Activated CD4-positive, alpha-beta memory T cell treated with anti-CD3 and anti-CD28 coated beads, Interleukin-2, amount 10 ng/mL, durations not matched to agents 7 days and 5 days (primary cell): ENCODE measurements around the gene GPNMB. TPM values are rescaled to one million over a fixed set of nuclear protein-coding genes. Genes with fewer than 3 reads are reported as not detected.
"Not testable (repeated sequence)": the region's sequence is repeated elsewhere in the genome, so short reads cannot be mapped to it uniquely, and the experiment has no call there.

Experiments used
- CTCF ChIA-PET: fragments of 350-600 bp; sonication (Branson Sonifier 250); formaldehyde crosslinking; loops from one replicate; lab custom pipeline; 2021; ENCODE audit warnings: antibody characterized with exemption, inconsistent platforms; lab: Charles Lee
- POLR2A ChIA-PET: fragments of 350-600 bp; sonication (Branson Sonifier 250); formaldehyde crosslinking; loops from one replicate; lab custom pipeline; 2021; ENCODE audit warnings: antibody characterized with exemption; lab: Charles Lee
- DNase-seq: peaks from one replicate; pipeline ENCODE4 v3.0.0-alpha.2; 2020
- H3K27ac Mint-ChIP-seq: one replicate; pipeline ENCODE4 v1.8.0; 2021; ENCODE audit warnings: mild to moderate bottlenecking, mixed read lengths
- H3K27me3 Mint-ChIP-seq: one replicate; pipeline ENCODE4 v1.8.0; 2021; ENCODE audit warnings: mixed read lengths
- H3K36me3 Mint-ChIP-seq: one replicate; pipeline ENCODE4 v1.8.0; 2021; ENCODE audit warnings: low read depth, mixed read lengths
- H3K4me1 Mint-ChIP-seq: one replicate; pipeline ENCODE4 v1.8.0; 2021; ENCODE audit warnings: mixed read lengths
- H3K4me3 Mint-ChIP-seq: one replicate; pipeline ENCODE4 v1.8.0; 2021; ENCODE audit warnings: mild to moderate bottlenecking, mixed read lengths
- H3K9me3 Mint-ChIP-seq: one replicate; pipeline ENCODE4 v1.8.0; 2021; ENCODE audit warnings: mixed read lengths
- total RNA-seq, 2 experiments: library from RNA; stranded (reverse); gene quantifications; one replicate each; pipeline ENCODE4 v1.2.3, GENCODE V29; 2021

Gene GPNMB
- total RNA-seq, 2 experiments from 2014 or later: 0.28 to 0.38 TPM

DNA sequence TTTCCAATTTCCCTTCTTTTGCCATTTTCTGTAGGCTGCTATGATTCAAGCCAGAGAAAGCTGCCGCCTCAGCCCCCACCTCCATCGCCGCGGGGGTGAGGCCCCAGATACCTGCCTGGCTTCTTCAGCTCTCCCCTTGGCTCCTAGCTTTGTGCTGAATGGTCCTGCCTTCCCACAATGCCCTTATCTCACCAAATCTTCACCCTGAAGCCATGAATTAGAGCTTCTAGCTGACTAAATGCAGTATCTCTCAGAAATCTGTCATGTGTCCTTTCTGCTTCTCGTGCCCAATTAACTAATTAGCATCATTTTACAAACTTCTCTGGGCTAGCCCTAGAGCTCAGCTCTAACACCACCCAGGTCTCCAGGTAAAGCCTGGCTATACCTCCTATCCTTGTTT lies 32.2 kb upstream of the GPNMB start:
- peaks cover 12% of the 10 kb centered on the region for H3K27me3 Mint-ChIP-seq
- H3K36me3 Mint-ChIP-seq: no peaks in the 10 kb centered on the region
- H3K4me1 Mint-ChIP-seq: no peaks in the 10 kb centered on the region
- POLR2A ChIA-PET: no interaction called here
- H3K4me3 Mint-ChIP-seq: no peak overlapping the region
- CTCF ChIA-PET: interaction anchor here (0.6 kb wide), 1 partner anchor 91 kb away, joined by 3 read pairs; no protein-coding TSS in a partner anchor
- no peaks in the 10 kb centered on the region for H3K9me3 Mint-ChIP-seq
- no peak for DNase-seq
- no peak overlapping the region for H3K27ac Mint-ChIP-seq

DNA sequence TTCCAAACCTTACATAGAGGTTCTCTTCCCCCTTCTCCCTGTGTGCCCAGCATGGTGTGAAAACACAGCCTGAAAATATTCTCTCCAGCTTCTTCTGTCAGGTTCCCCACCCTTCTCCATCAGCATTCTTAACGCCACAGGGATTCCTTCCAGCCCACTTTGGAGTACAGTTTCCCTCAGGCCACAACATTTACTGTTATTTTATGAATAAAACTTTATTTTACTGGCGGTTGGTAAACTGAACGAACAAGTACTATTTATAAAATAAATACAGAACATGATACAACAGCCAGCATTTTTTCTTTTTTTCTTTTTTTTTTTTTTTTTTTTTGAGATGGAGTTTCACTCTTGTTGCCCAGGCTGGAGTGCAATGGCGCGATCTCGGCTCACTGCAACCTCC lies 31.6 kb upstream of the GPNMB start:
- ChIA-PET POLR2A (no interaction called here), CTCF (interaction anchor here (0.6 kb wide), 1 partner anchor 91 kb away, joined by 3 read pairs; no protein-coding TSS in a partner anchor)
- Mint-ChIP-seq H3K4me3 (no peak overlapping the region), H3K4me1 (no peaks in the 10 kb centered on the region), H3K36me3 (no peaks in the 10 kb centered on the region), H3K27ac (no peak overlapping the region), H3K9me3 (no peaks in the 10 kb centered on the region), H3K27me3 (peaks cover 12% of the 10 kb centered on the region)
- no peak for DNase-seq

- Mint-ChIP-seq H3K9me3 (no peaks in the 10 kb centered on the region), H3K4me3 (no peak overlapping the region), H3K27me3 (peaks cover 16% of the 10 kb centered on the region), H3K27ac (no peak overlapping the region), H3K36me3 (no peaks in the 10 kb centered on the region), H3K4me1 (no peaks in the 10 kb centered on the region)
- CTCF ChIA-PET: interaction anchor here (1.1 kb wide), 1 partner anchor 130 kb away, joined by 3 read pairs; no protein-coding TSS in a partner anchor
- no peak for DNase-seq
- POLR2A ChIA-PET: no interaction called here
Observed at GRCh38 chr7:23216021-23216420, 30.6 kb upstream of the GPNMB start.

DNA sequence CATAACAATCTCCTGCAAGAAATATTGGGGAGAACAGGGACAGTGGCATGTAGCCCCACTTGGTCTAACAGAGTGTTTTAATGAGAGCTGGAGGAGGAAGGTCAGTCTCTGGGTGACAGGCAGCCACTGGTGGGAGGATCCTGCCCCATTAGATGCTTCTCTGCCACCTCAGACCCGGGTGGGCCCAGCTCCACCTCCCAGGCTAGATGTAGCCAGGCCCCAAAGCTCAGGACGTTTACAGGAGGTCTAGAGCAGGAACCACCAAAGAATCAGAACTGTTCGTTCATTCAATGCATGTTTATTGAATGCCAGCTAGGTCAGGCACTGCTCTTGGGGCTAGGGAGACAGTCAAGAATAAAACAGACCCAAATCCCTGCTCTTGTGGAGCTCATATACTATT lies 28.4 kb upstream of the GPNMB start:
- POLR2A ChIA-PET: no interaction called here
- H3K27me3 Mint-ChIP-seq: peaks cover 16% of the 10 kb centered on the region
- DNase-seq: no peak
- H3K27ac Mint-ChIP-seq: no peak overlapping the region
- CTCF ChIA-PET: no interaction called here
- no peaks in the 10 kb centered on the region for H3K4me1 Mint-ChIP-seq
- H3K36me3 Mint-ChIP-seq: no peaks in the 10 kb centered on the region
- H3K9me3 Mint-ChIP-seq: no peaks in the 10 kb centered on the region
- no peak overlapping the region for H3K4me3 Mint-ChIP-seq

GRCh38 chr7:23220690-23221305 lies 25.8 kb upstream of the GPNMB start:
- no peak for DNase-seq
- H3K9me3 Mint-ChIP-seq: no peaks in the 10 kb centered on the region
- ChIA-PET CTCF (no interaction called here), POLR2A (no interaction called here)
- H3K36me3 Mint-ChIP-seq: no peaks in the 10 kb centered on the region
- no peak overlapping the region for H3K27ac Mint-ChIP-seq
- H3K4me3 Mint-ChIP-seq: no peak overlapping the region
- peaks cover 22% of the 10 kb centered on the region for H3K27me3 Mint-ChIP-seq
- H3K4me1 Mint-ChIP-seq: no peaks in the 10 kb centered on the region

DNA sequence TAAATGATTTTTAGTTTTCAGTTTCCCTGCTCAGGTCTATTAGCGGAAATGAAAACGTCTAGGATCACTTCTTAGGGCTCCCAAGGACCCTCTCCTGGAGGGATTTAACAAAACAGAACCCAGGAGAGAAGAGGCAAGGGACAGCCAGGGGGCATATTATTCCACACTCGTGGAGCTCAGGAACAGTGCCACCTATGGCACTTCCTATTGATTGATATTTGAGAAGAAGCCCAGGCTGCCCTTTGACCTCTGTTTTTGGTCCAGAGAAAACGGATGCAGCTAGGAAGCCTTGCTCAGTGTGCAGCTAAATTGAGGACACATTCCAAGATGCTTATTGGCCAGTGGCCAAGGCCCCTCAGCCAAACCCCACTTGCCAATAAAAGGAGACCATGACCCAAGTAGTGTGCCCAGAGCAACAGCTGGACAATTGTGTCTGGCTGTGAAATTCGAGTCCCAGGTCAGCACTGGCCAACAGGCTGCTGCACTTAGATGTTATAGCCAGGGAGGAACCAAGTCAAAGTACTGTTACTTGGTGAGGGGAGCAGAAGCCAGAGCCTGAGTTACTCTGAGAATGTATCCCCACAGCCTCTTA lies 24.0 kb upstream of the GPNMB start:
- POLR2A ChIA-PET: no interaction called here
- DNase-seq: no peak
- Mint-ChIP-seq H3K4me3 (no peak overlapping the region), H3K9me3 (no peaks in the 10 kb centered on the region), H3K27me3 (peaks cover 19% of the 10 kb centered on the region), H3K4me1 (no peaks in the 10 kb centered on the region), H3K27ac (no peak overlapping the region), H3K36me3 (no peaks in the 10 kb centered on the region)
- CTCF ChIA-PET: no interaction called here

- CTCF ChIA-PET, H3K27ac Mint-ChIP-seq, POLR2A ChIA-PET, H3K4me1 Mint-ChIP-seq, H3K4me3 Mint-ChIP-seq, DNase-seq, H3K36me3 Mint-ChIP-seq, H3K9me3 Mint-ChIP-seq: not testable (repeated sequence)
- peaks cover 14% of the 10 kb centered on the region for H3K27me3 Mint-ChIP-seq
Observed at GRCh38 chr7:23224364-23224763, 22.2 kb upstream of the GPNMB start.

DNA sequence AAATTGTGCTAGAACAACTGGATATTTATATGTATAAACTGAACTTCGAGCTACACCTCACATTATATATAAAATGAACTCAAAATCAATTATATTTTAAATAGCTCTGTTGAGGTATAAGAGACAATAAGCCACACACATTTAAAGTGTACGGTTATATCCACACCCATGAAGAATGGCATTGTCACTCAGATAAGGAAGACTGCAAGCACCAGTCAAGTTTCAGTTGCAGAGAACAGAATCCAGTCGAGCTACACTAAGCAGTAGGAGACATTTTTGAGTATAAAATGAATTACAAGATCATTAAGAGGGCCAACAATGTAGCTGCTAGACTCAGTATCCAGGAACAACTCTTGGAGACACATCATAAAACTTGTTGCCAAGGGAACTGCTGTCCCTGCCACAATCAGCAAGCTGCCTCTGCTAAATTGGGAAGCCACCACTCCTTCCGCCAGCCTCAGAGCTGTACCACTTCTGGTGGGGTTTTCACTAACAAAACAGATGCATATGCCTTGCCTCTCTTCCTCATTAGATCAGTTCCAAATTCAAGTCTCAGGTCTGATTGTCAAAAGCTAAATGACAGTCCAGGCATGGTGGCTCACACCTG lies 19.6 kb upstream of the GPNMB start:
- Mint-ChIP-seq H3K27ac (no peak overlapping the region), H3K4me3 (no peak overlapping the region), H3K27me3 (peaks cover 10% of the 10 kb centered on the region), H3K36me3 (no peaks in the 10 kb centered on the region), H3K9me3 (no peaks in the 10 kb centered on the region), H3K4me1 (no peaks in the 10 kb centered on the region)
- POLR2A ChIA-PET: no interaction called here
- no peak for DNase-seq
- CTCF ChIA-PET: interaction anchor here (1.2 kb wide), 2 partner anchors 37 to 141 kb away, joined by 3 read pairs; no protein-coding TSS in a partner anchor

DNA sequence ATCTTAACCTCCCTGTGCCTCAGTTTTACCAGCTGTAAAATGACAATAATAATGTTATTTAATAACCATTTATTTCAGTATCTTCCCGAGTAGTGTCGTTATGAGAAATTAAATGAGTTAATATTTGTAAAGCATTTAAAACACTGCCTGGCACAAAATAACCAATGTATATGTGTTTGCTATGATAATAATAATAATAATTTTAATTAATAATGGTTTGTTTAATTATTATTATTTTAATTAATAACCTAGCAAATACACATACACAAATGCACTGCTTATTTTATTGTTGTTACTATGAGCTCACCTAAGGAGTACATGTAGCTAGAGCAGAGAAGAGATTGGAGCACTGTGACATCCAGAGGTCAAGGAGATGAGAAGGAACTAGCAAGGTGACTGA lies 18.2 kb upstream of the GPNMB start:
- POLR2A ChIA-PET: no interaction called here
- no peaks in the 10 kb centered on the region for H3K36me3 Mint-ChIP-seq
- H3K27ac Mint-ChIP-seq: no peak overlapping the region
- no peak overlapping the region for H3K4me3 Mint-ChIP-seq
- peaks cover 5% of the 10 kb centered on the region for H3K27me3 Mint-ChIP-seq
- DNase-seq: no peak
- no peaks in the 10 kb centered on the region for H3K4me1 Mint-ChIP-seq
- CTCF ChIA-PET: no interaction called here
- H3K9me3 Mint-ChIP-seq: no peaks in the 10 kb centered on the region

DNA sequence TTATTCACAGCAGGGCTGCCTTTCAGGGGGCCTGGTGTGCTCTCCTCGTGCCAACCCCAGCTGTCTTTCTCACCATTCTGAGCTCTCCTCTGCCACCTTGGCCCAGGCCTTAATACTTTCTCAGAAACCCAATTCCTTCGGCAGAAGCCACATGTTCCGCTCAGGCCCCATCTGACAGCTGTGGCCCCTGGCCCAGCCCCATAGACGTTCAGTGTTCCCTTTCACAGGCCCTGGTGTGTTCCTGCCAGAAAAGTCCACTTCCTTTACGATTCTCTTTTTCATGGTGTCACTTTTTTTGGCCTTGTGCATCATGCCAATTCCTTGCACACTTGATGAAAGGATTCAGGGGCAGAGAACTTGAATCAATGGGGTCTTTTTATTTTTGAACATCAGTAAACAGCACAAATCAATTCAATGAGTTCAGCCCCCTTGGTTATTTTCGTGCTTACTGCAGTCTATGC lies 15.9 kb upstream of the GPNMB start:
- Mint-ChIP-seq H3K4me1 (peaks cover 1% of the 10 kb centered on the region), H3K27me3 (no peaks in the 10 kb centered on the region), H3K9me3 (no peaks in the 10 kb centered on the region), H3K4me3 (no peak overlapping the region), H3K36me3 (no peaks in the 10 kb centered on the region), H3K27ac (no peak overlapping the region)
- no peak for DNase-seq
- CTCF ChIA-PET: interaction anchor here (1.0 kb wide), 1 partner anchor 42 kb away, joined by 3 read pairs; no protein-coding TSS in a partner anchor
- POLR2A ChIA-PET: no interaction called here

DNA sequence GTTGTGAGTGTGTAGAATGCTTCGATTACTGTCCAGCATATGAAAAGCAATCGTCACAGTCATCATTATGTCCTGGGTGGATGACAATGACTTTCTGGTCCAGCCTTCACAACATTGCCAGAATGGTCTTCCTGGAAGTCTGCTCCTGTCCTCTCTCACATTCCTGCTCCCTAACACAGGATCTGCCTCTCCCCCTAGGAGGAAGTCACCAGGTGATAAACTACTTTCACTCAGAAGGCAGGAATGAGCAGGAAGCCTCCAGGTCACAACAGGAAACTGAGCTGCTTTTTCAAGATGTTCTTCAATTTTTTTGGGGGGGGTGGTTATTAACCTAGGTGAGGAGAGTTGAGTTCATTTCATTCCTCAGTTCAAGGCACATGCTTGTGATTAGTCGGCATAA lies 13.6 kb upstream of the GPNMB start:
- ChIA-PET POLR2A (no interaction called here), CTCF (no interaction called here)
- Mint-ChIP-seq H3K4me3 (no peak overlapping the region), H3K4me1 (peaks cover 1% of the 10 kb centered on the region), H3K36me3 (no peaks in the 10 kb centered on the region), H3K27me3 (no peaks in the 10 kb centered on the region), H3K27ac (no peak overlapping the region), H3K9me3 (no peaks in the 10 kb centered on the region)
- DNase-seq: no peak

- H3K9me3 Mint-ChIP-seq: no peaks in the 10 kb centered on the region
- no peak for DNase-seq
- H3K36me3 Mint-ChIP-seq: no peaks in the 10 kb centered on the region
- ChIA-PET POLR2A (no interaction called here), CTCF (no interaction called here)
- H3K27ac Mint-ChIP-seq: no peak overlapping the region
- H3K27me3 Mint-ChIP-seq: no peaks in the 10 kb centered on the region
- H3K4me1 Mint-ChIP-seq: peaks cover 1% of the 10 kb centered on the region
- no peak overlapping the region for H3K4me3 Mint-ChIP-seq
Observed at GRCh38 chr7:23234569-23235296, 11.8 kb upstream of the GPNMB start.

GRCh38 chr7:23235813-23236221 lies 10.8 kb upstream of the GPNMB start:
- Mint-ChIP-seq H3K27ac (no peak overlapping the region), H3K4me1 (peaks cover 1% of the 10 kb centered on the region), H3K36me3 (no peaks in the 10 kb centered on the region), H3K27me3 (no peaks in the 10 kb centered on the region), H3K9me3 (no peaks in the 10 kb centered on the region), H3K4me3 (no peak overlapping the region)
- ChIA-PET CTCF (no interaction called here), POLR2A (no interaction called here)
- no peak for DNase-seq
